HepG2 (cell line): ENCODE data around the gene HES3. TPM values are rescaled to one million over a fixed set of nuclear protein-coding genes. Genes with fewer than 3 reads are reported as not detected.

Experiments
- ATAC-seq: fragments of 200-7000 bp; cut with Tn5 transposase; 3 replicates; pipeline ENCODE4 v1.9.1; 2020; ENCODE audit warnings: mild to moderate bottlenecking, moderate library complexity
- BruUV-seq: library from RNA; stranded (reverse); fragments of 400-500 nt; replicated peaks from 2 replicates; lab custom pipeline; 2021; lab: Mats Ljungman, UMichigan
- CTCF ChIA-PET: fragments of 300-600 bp; formaldehyde crosslinking; extraction: SDS; loops from one replicate; lab custom pipeline; 2021; ENCODE audit warnings: low total read pairs, inconsistent platforms, low intra/inter-chr PET ratio; lab: Yijun Ruan, JAX
- POLR2A ChIA-PET: fragments of 350-600 bp; sonication (Branson Sonifier 250); formaldehyde crosslinking; loops from one replicate; lab custom pipeline; 2020; ENCODE audit warnings: antibody characterized with exemption, inconsistent platforms; lab: Yijun Ruan, JAX
- DNase-seq: peaks from one replicate; pipeline ENCODE4 v3.0.0-alpha.2; 2015; ENCODE audit warnings: low spot score
- FAIRE-seq: peaks from 3 replicates; lab custom pipeline; 2011; peaks lifted over from hg19 to GRCh38; lab: Jason Lieb, UNC
- H2AFZ ChIP-seq: one replicate; pipeline ENCODE4 v1.6.1; 2011; ENCODE audit warnings: low read length, inconsistent platforms
- H3K27ac ChIP-seq: fragments of 300-600 bp; 3 replicates; pipeline ENCODE4 v1.8.0; 2011; ENCODE audit warnings: mixed run types, mild to moderate bottlenecking, mixed read lengths, low read length, inconsistent platforms; ENCODE audit not compliant: insufficient read depth; ENCODE audit errors: extremely low read length
- H3K27me3 ChIP-seq, 2 experiments: fragments of 200-600 bp in 1 of 2; 2 replicates in 1 of 2; 3 replicates in 1 of 2; pipeline versions ENCODE4 v1.6.0 to v1.8.0; 2011; ENCODE audit warnings: low read length in 2 of 2, mild to moderate bottlenecking in 2 of 2, moderate library complexity in 2 of 2, inconsistent platforms in 1 of 2; ENCODE audit not compliant: insufficient read depth in 2 of 2, control insufficient read depth in 1 of 2
- H3K36me3 ChIP-seq, 2 experiments: fragments of 200-600 bp in 1 of 2; replicated peaks in 1 of 2; 2 replicates in 1 of 2; 3 replicates in 1 of 2; pipeline versions ENCODE4 v1.5.1 to v1.8.0; 2011; ENCODE audit warnings: low read length in 2 of 2, inconsistent platforms in 1 of 2; ENCODE audit not compliant: insufficient read depth in 2 of 2, control insufficient read depth in 1 of 2
- H3K4me1 ChIP-seq: 2 replicates; pipeline ENCODE4 v1.5.1; 2012; ENCODE audit warnings: low read length, inconsistent platforms; ENCODE audit not compliant: insufficient read depth
- H3K4me2 ChIP-seq: 2 replicates; pipeline ENCODE4 v1.6.0; 2011; ENCODE audit warnings: low read depth, low read length, inconsistent platforms
- H3K4me3 ChIP-seq, 3 experiments: fragments of 200-600 bp in 1 of 3; sonication (generic), shearing (Covaris generic) in 1 of 3; replicated peaks in 1 of 3; 2 replicates each; pipeline ENCODE4 v1.5.1; 2011 to 2016; ENCODE audit warnings: low read length in 3 of 3, inconsistent platforms in 2 of 3, low read depth in 2 of 3, mild to moderate bottlenecking in 2 of 3, control low read depth in 1 of 3, mixed read lengths in 1 of 3; ENCODE audit not compliant: insufficient read depth in 1 of 3
- H3K79me2 ChIP-seq: one replicate; pipeline ENCODE4 v1.6.1; 2011; ENCODE audit warnings: low read length, inconsistent platforms; ENCODE audit not compliant: insufficient read depth
- H3K9ac ChIP-seq: 2 replicates; pipeline ENCODE4 v1.6.0; 2011; ENCODE audit warnings: mild to moderate bottlenecking, low read depth, low read length, inconsistent platforms; ENCODE audit not compliant: insufficient read depth
- H3K9me3 ChIP-seq: 2 replicates; pipeline ENCODE4 v1.5.1; 2012; ENCODE audit warnings: mild to moderate bottlenecking, low read length
- H4K20me1 ChIP-seq: 2 replicates; pipeline ENCODE4 v1.6.0; 2011; ENCODE audit warnings: inconsistent platforms, mild to moderate bottlenecking, low read length, moderate library complexity; ENCODE audit not compliant: insufficient read depth
- DNMT1 ChIP-seq: sonication (generic); formaldehyde crosslinking; IDR thresholded peaks from 2 replicates; pipeline ENCODE4 v1.5.1; 2020; ENCODE audit warnings: mild to moderate bottlenecking, missing genetic modification reagents
- ELF3 ChIP-seq: IDR thresholded peaks from 2 replicates; pipeline ENCODE4 v1.6.1; 2016; ENCODE audit warnings: missing genetic modification reagents, missing compliant biosample characterization
- NFATC3 ChIP-seq: sonication (generic); formaldehyde crosslinking; IDR thresholded peaks from 2 replicates; pipeline ENCODE4 v1.5.1; 2020; ENCODE audit warnings: mild to moderate bottlenecking, missing genetic modification reagents
- ZNF292 ChIP-seq: sonication (generic); formaldehyde crosslinking; IDR thresholded peaks from 2 replicates; pipeline ENCODE4 v1.8.1; 2022; ENCODE audit warnings: mild to moderate bottlenecking, low read depth, missing genetic modification reagents, borderline replicate concordance
- WGBS: methylation state at CpG from one replicate; pipeline ENCODE4 v1.1.6; 2017; ENCODE audit warnings: low lambda C conversion rate; 5-methylcytosine and 5-hydroxymethylcytosine counted together
- in situ Hi-C: cut with HindIII; loops from 2 replicates; pipeline ENCODE4 v1.10.0; 2017; ENCODE audit warnings: low pct_unique_long_range_greater_than_20kb; ENCODE audit not compliant: extremely low pct_ligation_motif_present
- intact Hi-C: fragments of 100-400 bp; cut with micrococcal nuclease; formaldehyde crosslinking; loops from one replicate; pipeline ENCODE4 v1.10.0; 2022; ENCODE audit not compliant: unreplicated experiment
- polyA plus RNA-seq, 8 experiments: library from polyadenylated mRNA; depleted of rRNA in 3 of 8; stranded (reverse) in 7 of 8; unstranded in 1 of 8; fragments of >200 nt; fragmentation: Illumina TruSeq in 4 of 8; extraction: Trizol in 4 of 8; gene quantifications; 2 replicates each; pipeline versions ENCODE4 v1.2.1 to v1.2.3, GENCODE V29; 2011 to 2016; ENCODE audit warnings: low read depth in 4 of 8, missing spikeins in 1 of 8, mixed read lengths in 1 of 8; ENCODE audit not compliant: insufficient read depth in 1 of 8
- total RNA-seq, 5 experiments: library from RNA; depleted of rRNA; stranded (reverse); fragments of >200 nt; fragmentation: Illumina TruSeq; extraction: Trizol; gene quantifications; 2 replicates each; pipeline ENCODE4 v1.2.3, GENCODE V29; 2016; ENCODE audit warnings: low read depth in 1 of 5
- TF ChIP-seq, protein P1 (sequence below): sonication (generic); formaldehyde crosslinking; IDR thresholded peaks from 2 replicates; pipeline ENCODE4 v1.8.0; 2022; ENCODE audit warnings: mild to moderate bottlenecking, missing genetic modification reagents, moderate library complexity
- TF ChIP-seq, protein P2 (sequence below): sonication (generic); formaldehyde crosslinking; IDR thresholded peaks from 2 replicates; pipeline ENCODE4 v1.4.0; 2020; ENCODE audit warnings: mild to moderate bottlenecking, missing genetic modification reagents
- TF ChIP-seq, protein P3 (sequence below): sonication (generic); formaldehyde crosslinking; IDR thresholded peaks from 2 replicates; pipeline ENCODE4 v1.9.0; 2021; ENCODE audit warnings: missing genetic modification reagents, mild to moderate bottlenecking, borderline replicate concordance

Gene HES3
- total and polyA plus RNA-seq, 2 of the 13 experiments (the other 11 are each of a cell fraction or from before 2014, with no cell fraction given), result not detected

DNA sequence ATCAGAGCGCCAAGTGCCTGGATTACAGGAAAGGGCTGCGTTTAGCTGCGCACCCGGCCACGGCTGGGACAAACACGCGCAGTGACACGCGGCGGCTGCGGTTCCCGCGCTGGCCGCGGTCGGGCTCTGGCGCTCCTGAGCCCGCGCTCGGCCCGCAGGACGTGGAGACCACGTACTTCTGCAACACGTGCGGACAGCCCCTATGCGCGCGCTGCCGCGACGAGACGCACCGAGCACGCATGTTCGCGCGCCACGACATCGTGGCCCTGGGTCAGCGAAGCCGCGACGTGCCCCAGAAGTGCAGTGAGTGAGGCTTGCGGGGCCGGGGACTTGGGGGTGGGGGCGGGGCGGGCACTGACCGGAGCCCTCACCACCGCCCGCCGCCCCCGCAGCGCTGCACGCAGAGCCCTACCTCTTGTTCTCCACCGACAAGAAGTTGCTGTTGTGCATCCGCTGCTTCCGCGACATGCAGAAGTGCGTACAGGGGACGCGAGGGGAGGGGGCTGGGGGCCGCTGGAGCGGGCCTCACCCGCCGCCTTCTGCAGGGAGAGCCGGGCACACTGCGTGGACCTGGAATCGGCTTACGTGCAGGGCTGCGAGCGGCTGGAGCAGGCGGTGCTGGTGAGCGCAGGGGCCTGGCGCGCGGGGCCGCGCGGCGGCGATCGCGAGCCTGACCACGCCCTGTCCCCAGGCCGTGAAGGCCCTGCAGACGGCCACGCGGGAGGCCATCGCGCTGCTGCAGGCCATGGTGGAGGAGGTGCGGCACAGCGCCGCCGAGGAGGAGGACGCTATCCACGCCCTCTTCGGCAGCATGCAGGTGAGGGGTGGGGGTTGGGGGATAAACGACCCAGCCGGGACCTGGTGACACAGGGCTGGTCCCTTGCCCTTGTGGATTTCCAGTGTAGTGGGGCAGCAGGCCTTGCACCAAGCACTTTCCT, 35.0 kb upstream of the HES3 start:
- no peaks in the 10 kb centered on the region for H3K79me2 ChIP-seq
- intact Hi-C loops, result loop anchor here (10.0 kb wide), 1 partner anchor 624 kb away; no protein-coding TSS in a partner anchor
- no peak for ATAC-seq
- no peak overlapping the region for H2AFZ ChIP-seq
- H4K20me1 ChIP-seq, result no peaks in the 10 kb centered on the region
- no peak overlapping the region for H3K27ac ChIP-seq
- FAIRE-seq, result no peak
- CTCF ChIA-PET, result no interaction called here
- H3K9me3 ChIP-seq, result no peaks in the 10 kb centered on the region
- DNase-seq, result no peak
- H3K9ac ChIP-seq, result no peak overlapping the region
- POLR2A ChIA-PET, result no interaction called here
- BruUV-seq, result no TSS peak
- in situ Hi-C loops, result no loop called here
- H3K27me3 ChIP-seq, result no peaks in the 10 kb centered on the region
- TF ChIP-seq DNMT1 (CRISPR knock-in tag) (no peak), NFATC3 (CRISPR knock-in tag) (no peak), ELF3 (CRISPR knock-in tag) (no peak), ZNF292 (CRISPR knock-in tag) (no peak)
- TF ChIP-seq, protein P1, sequence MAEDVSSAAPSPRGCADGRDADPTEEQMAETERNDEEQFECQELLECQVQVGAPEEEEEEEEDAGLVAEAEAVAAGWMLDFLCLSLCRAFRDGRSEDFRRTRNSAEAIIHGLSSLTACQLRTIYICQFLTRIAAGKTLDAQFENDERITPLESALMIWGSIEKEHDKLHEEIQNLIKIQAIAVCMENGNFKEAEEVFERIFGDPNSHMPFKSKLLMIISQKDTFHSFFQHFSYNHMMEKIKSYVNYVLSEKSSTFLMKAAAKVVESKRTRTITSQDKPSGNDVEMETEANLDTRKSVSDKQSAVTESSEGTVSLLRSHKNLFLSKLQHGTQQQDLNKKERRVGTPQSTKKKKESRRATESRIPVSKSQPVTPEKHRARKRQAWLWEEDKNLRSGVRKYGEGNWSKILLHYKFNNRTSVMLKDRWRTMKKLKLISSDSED (CRISPR knock-in tag), result no peak
- TF ChIP-seq, protein P2, sequence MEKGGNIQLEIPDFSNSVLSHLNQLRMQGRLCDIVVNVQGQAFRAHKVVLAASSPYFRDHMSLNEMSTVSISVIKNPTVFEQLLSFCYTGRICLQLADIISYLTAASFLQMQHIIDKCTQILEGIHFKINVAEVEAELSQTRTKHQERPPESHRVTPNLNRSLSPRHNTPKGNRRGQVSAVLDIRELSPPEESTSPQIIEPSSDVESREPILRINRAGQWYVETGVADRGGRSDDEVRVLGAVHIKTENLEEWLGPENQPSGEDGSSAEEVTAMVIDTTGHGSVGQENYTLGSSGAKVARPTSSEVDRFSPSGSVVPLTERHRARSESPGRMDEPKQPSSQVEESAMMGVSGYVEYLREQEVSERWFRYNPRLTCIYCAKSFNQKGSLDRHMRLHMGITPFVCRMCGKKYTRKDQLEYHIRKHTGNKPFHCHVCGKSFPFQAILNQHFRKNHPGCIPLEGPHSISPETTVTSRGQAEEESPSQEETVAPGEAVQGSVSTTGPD (CRISPR knock-in tag), result no peak
- TF ChIP-seq, protein P3, sequence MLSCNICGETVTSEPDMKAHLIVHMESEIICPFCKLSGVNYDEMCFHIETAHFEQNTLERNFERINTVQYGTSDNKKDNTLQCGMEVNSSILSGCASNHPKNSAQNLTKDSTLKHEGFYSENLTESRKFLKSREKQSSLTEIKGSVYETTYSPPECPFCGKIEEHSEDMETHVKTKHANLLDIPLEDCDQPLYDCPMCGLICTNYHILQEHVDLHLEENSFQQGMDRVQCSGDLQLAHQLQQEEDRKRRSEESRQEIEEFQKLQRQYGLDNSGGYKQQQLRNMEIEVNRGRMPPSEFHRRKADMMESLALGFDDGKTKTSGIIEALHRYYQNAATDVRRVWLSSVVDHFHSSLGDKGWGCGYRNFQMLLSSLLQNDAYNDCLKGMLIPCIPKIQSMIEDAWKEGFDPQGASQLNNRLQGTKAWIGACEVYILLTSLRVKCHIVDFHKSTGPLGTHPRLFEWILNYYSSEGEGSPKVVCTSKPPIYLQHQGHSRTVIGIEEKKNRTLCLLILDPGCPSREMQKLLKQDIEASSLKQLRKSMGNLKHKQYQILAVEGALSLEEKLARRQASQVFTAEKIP (CRISPR knock-in tag), result no peak
- H3K4me3 ChIP-seq, result no peak overlapping the region
- no peak overlapping the region for H3K4me2 ChIP-seq
- peaks cover 7 to 18% of the 10 kb centered on the region in 2 experiments; a peak in 4 of 5 replicates for H3K36me3 ChIP-seq
- H3K4me1 ChIP-seq, result peaks cover 17% of the 10 kb centered on the region
- 98% methylated on average over 99 of the region's 99 CpGs for WGBS
